Measurements from ENCODE around the gene PITPNC1.

Gene PITPNC1

DNA sequence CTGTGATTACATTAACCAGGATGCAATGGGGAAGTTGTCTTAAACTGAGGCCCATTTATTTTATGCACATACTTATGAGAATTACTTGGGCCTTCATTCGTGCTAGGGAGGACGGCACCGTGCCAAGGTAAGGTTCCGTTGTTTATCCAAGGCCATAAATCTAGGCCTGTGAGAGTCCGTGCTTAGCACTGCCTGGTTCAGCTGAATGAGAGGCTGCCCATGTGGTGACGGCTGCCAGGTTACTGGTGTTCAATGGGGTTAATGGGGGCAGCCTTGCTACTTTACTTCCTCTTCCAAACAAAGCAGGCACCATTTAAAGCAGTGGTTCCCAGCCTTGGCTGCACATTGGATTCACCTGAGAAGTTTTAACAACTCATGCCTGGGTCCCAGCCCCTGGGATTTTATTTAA, 205.6 kb downstream of the PITPNC1 start:
- no peak for DNase-seq (ENCODE audit: low read depth)
- H3K4me3 ChIP-seq (ENCODE audit: control insufficient read depth, low read depth, low read length) = no peak overlapping the region
- TF ChIP-seq, protein P1, sequence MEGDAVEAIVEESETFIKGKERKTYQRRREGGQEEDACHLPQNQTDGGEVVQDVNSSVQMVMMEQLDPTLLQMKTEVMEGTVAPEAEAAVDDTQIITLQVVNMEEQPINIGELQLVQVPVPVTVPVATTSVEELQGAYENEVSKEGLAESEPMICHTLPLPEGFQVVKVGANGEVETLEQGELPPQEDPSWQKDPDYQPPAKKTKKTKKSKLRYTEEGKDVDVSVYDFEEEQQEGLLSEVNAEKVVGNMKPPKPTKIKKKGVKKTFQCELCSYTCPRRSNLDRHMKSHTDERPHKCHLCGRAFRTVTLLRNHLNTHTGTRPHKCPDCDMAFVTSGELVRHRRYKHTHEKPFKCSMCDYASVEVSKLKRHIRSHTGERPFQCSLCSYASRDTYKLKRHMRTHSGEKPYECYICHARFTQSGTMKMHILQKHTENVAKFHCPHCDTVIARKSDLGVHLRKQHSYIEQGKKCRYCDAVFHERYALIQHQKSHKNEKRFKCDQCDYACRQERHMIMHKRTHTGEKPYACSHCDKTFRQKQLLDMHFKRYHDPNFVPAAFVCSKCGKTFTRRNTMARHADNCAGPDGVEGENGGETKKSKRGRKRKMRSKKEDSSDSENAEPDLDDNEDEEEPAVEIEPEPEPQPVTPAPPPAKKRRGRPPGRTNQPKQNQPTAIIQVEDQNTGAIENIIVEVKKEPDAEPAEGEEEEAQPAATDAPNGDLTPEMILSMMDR (conservative IDR thresholded peaks at IDR 0.05; ENCODE audit: control insufficient read depth, insufficient read depth, low read depth, low read length) = no peak

DNA sequence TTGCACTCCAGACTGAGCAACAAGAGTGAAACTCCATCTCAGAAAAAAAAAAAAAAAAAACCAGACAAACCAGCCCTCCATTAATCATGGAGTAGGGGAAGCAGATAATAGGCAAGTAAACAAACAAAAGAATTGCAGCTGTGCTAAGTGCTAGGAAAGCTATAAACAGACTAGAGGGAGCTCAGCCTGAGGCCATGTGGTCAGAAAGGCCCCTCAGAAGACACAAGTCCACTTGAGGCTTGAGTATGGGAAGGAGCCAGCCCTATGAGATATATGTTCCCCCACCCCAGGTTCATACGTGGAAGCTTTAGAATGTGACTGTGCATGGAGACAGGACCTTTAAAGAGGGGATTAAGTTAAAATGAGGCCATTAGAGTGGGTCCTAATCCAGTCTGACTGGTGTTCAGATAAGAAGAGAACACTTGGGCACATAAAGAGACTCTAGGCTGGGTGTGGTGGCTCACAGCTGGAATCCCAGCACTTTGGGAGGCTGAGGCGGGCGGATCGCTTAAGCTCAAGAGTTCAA, 208.1 kb downstream of the PITPNC1 start:
- H3K4me3 ChIP-seq (ENCODE audit: control insufficient read depth, low read depth, low read length) = no peak overlapping the region
- TF ChIP-seq, protein P1 (conservative IDR thresholded peaks at IDR 0.05; ENCODE audit: control insufficient read depth, insufficient read depth, low read depth, low read length) = no peak
- DNase-seq (ENCODE audit: low read depth) = no peak

DNA sequence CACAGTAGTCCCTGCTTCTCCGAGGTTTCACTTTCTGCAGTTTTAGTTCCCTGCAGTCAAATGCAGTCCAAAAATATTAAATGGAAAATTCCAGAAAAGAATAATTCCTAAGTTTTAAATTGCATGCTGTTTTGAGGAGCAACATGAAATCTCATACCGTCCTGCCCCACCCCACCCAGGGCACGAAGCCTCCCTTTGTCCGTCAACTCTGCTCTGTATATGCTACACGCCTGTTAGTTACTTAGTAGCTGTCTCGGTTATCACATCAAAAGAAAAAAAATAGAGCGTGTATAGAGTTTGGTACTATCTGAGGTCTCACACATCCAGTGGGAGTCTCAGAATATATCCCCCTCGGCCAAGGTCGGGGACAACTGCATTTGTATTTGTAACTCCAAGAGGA, 211.2 kb downstream of the PITPNC1 start:
- TF ChIP-seq, protein P1 (conservative IDR thresholded peaks at IDR 0.05; ENCODE audit: control insufficient read depth, insufficient read depth, low read depth, low read length) = no peak
- no peak overlapping the region for H3K4me3 ChIP-seq (ENCODE audit: control insufficient read depth, low read depth, low read length)
- DNase-seq (ENCODE audit: low read depth) = no peak

DNA sequence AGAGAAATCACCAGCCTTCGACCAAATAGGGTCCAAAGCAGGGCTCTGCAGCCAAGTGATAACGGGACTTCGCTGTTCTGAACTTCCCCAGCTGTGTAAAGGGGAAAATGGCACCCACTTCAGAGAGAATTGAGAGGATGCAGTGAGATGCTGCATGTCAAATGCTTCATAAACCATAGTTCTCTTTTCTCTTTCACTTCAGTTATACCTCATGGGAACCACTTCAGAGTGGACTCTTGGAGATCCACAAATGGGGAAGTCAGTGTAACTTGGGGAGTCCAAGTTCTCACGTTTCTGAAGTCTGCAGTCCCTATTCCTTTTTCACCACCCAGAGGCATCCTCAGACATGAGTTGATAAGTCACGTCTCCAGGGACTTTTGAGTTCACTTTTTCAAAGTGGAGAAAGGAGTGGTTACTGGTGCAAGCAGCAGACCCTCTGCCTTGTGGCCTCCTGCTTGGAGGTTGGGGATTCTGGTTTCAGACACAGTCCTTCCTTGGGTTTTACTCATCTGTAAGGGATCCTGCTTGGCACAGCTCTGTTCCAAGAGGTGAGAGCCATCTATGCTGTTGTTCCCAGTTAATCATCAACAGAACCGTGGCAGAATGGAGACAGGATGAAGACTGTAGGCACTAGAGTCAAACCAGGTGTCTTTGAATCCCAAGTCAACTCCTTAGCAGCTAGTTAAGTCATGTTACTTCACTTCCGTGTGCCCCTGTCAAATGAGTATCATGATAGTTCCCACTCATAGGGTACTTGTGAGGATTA, 217.2 kb downstream of the PITPNC1 start:
- TF ChIP-seq, protein P1 (conservative IDR thresholded peaks at IDR 0.05; ENCODE audit: control insufficient read depth, insufficient read depth, low read depth, low read length) = no peak
- no peak for DNase-seq (ENCODE audit: low read depth)
- H3K4me3 ChIP-seq (ENCODE audit: control insufficient read depth, low read depth, low read length) = no peak overlapping the region

DNA sequence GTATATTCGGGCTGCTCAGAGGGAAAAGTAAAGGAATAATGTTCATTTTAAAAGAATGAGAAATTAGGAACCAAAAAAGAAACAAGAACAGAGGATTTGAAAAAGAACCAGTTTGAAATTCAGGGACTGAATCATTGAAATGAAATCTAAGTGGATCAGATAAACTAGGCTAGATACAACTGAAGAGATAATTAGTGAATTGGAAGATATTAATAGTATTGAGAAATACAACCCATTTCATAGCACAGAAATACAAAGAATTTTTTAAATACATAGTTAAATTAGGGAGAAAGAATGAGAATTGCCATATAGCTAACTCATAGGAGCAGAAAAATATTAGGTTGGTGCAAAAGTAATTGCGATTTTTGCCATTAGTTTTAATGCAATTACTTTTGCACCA, 223.3 kb downstream of the PITPNC1 start:
- TF ChIP-seq, protein P1 (conservative IDR thresholded peaks at IDR 0.05; ENCODE audit: control insufficient read depth, insufficient read depth, low read depth, low read length) = no peak
- no peak for DNase-seq (ENCODE audit: low read depth)
- H3K4me3 ChIP-seq (ENCODE audit: control insufficient read depth, low read depth, low read length) = no peak overlapping the region

DNA sequence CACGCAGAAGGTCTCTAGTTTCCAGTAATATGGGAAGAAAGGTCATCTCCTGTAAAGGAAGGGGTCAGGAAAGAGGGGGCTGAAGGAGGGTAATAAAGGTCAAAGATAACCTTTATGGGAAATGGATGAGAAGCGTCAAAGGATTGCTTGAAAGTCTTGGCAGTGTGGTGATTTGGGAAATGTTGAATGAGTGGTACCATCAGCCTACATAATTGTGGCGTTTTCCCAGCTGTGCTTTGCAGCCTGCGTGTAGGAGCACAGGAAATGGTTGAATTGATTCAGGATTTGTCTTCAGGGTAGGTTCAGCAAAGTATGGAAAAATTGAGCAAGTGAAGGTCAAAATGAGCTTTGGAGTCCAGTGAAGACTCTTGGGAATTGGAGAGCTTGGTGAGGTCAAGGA, 224.8 kb downstream of the PITPNC1 start:
- H3K4me3 ChIP-seq (ENCODE audit: control insufficient read depth, low read depth, low read length) = no peak overlapping the region
- TF ChIP-seq, protein P1 (conservative IDR thresholded peaks at IDR 0.05; ENCODE audit: control insufficient read depth, insufficient read depth, low read depth, low read length) = no peak
- DNase-seq (ENCODE audit: low read depth) = peak; percentile 25

Measured in fibroblast of mammary gland (primary cell).